Uterus (tissue), 4 donors: ENCODE data around the gene USP10. TPM values are rescaled to one million over a fixed set of nuclear protein-coding genes. Genes with fewer than 3 reads are reported as not detected.

Experiments used
- DNase-seq, 2 donors: peaks; one replicate each; pipeline ENCODE4 v3.0.0-alpha.2; 2019 to 2020
- H3K27ac ChIP-seq, 2 donors: fragments of 200-600 bp; sonication (generic); 1 replicate in 1 of 2; 2 replicates in 1 of 2; pipeline ENCODE4 v1.5.1; 2016 to 2018
- H3K27me3 ChIP-seq, 2 donors: fragments of 200-600 bp; sonication (generic); one replicate each; pipeline ENCODE4 v1.5.1; 2018 to 2019; ENCODE audit warnings: control low read depth in 1 of 2
- H3K36me3 ChIP-seq, 2 donors: fragments of 200-600 bp; sonication (generic); one replicate each; pipeline ENCODE4 v1.5.1; 2019; ENCODE audit warnings: control low read depth in 1 of 2
- H3K4me1 ChIP-seq, 2 donors: fragments of 200-600 bp; sonication (generic); one replicate each; pipeline ENCODE4 v1.5.1; 2018 to 2019; ENCODE audit warnings: control low read depth in 1 of 2
- H3K4me3 ChIP-seq, 2 donors: fragments of 200-600 bp; sonication (generic); 1 replicate in 1 of 2; 2 replicates in 1 of 2; pipeline ENCODE4 v1.5.1; 2018 to 2019; ENCODE audit warnings: mild to moderate bottlenecking in 1 of 2
- H3K9me3 ChIP-seq, 2 donors: fragments of 200-600 bp; sonication (generic); one replicate each; pipeline ENCODE4 v1.5.1; 2019; ENCODE audit warnings: control low read depth in 1 of 2
- CTCF ChIP-seq, 4 experiments: fragments of 200-600 bp in 2 of 4; fragments of 450-650 bp in 2 of 4; sonication (generic) in 2 of 4; IDR thresholded peaks; one replicate each; pipeline ENCODE4 v1.5.1; 2016 to 2019; ENCODE audit warnings: antibody characterized with exemption in 4 of 4, mild to moderate bottlenecking in 2 of 4, moderate library complexity in 1 of 4
- POLR2A ChIP-seq, 2 donors: fragments of 450-650 bp; IDR thresholded peaks; one replicate each; pipeline ENCODE4 v1.6.1; 2016; ENCODE audit warnings: antibody characterized with exemption in 2 of 2, mild to moderate bottlenecking in 1 of 2, moderate library complexity in 1 of 2
- intact Hi-C: fragments of 100-400 bp; cut with DNase I; formaldehyde crosslinking; loops from one replicate; pipeline ENCODE4 v1.15.1; 2023; ENCODE audit warnings: low total_unique reads
- total RNA-seq, 4 donors: library from RNA; depleted of rRNA in 3 of 4; stranded (reverse); fragments of >200 nt in 3 of 4; gene quantifications; one replicate each; pipeline versions ENCODE4 v1.1.0 to v1.2.4, GENCODE V29; 2014 to 2023
- donor health status: DM: yes; HTN: yes; CAD: no.

Gene USP10
- total RNA-seq, 4 donors from 2014 or later: 12.6 to 83.3 (median 44.2) TPM

GRCh38 chr16:84817206-84817605 is 117.4 kb downstream of the USP10 start:
- no peaks in the 10 kb centered on the region for H3K4me1 ChIP-seq
- TF ChIP-seq POLR2A (IDR thresholded peaks at IDR 0.05): no peak
- no peak for TF ChIP-seq CTCF (IDR thresholded peaks at IDR 0.05)
- no peak overlapping the region for H3K27ac ChIP-seq
- H3K4me3 ChIP-seq: no peak overlapping the region
- no peaks in the 10 kb centered on the region for H3K36me3 ChIP-seq
- no peaks in the 10 kb centered on the region for H3K27me3 ChIP-seq
- no peaks in the 10 kb centered on the region for H3K9me3 ChIP-seq
- DNase-seq: no peak
- intact Hi-C loops: no loop called here

- H3K4me1 ChIP-seq: no peaks in the 10 kb centered on the region
- no peaks in the 10 kb centered on the region for H3K9me3 ChIP-seq
- H3K27ac ChIP-seq: no peak overlapping the region
- H3K36me3 ChIP-seq: no peaks in the 10 kb centered on the region
- no peak overlapping the region for H3K4me3 ChIP-seq
- intact Hi-C loops: no loop called here
- TF ChIP-seq POLR2A (IDR thresholded peaks at IDR 0.05): no peak
- TF ChIP-seq CTCF (IDR thresholded peaks at IDR 0.05): no peak
- no peak for DNase-seq
- H3K27me3 ChIP-seq: no peaks in the 10 kb centered on the region
Measured at GRCh38 chr16:84817613-84818012, 117.8 kb downstream of the USP10 start.

GRCh38 chr16:84818133-84818532 is 118.3 kb downstream of the USP10 start:
- Histone ChIP-seq H3K4me3 (no peak overlapping the region), H3K4me1 (no peaks in the 10 kb centered on the region), H3K9me3 (no peaks in the 10 kb centered on the region), H3K27ac (no peak overlapping the region), H3K27me3 (no peaks in the 10 kb centered on the region), H3K36me3 (no peaks in the 10 kb centered on the region)
- no peak for TF ChIP-seq CTCF (IDR thresholded peaks at IDR 0.05)
- TF ChIP-seq POLR2A (IDR thresholded peaks at IDR 0.05): no peak
- no peak for DNase-seq
- intact Hi-C loops: no loop called here

GRCh38 chr16:84818989-84819643 is 119.3 kb downstream of the USP10 start:
- peak overlapping the region in 1 of 2 donors; percentile 61 for H3K4me3 ChIP-seq
- no peaks in the 10 kb centered on the region for H3K4me1 ChIP-seq
- H3K27ac ChIP-seq: peak overlapping the region; percentile 15 to 94
- no peak for DNase-seq
- no peaks in the 10 kb centered on the region for H3K36me3 ChIP-seq
- TF ChIP-seq POLR2A (IDR thresholded peaks at IDR 0.05) (no peak), CTCF (IDR thresholded peaks at IDR 0.05) (no peak)
- H3K9me3 ChIP-seq: no peaks in the 10 kb centered on the region
- no peaks in the 10 kb centered on the region for H3K27me3 ChIP-seq
- intact Hi-C loops: no loop called here

- peak within 1 kb of the TSS; percentile 94 to 99 for H3K27ac ChIP-seq
- no peaks in the 10 kb centered on the region for H3K4me1 ChIP-seq
- TF ChIP-seq POLR2A (IDR thresholded peaks at IDR 0.05) (peak; percentile 86 to 99), CTCF (IDR thresholded peaks at IDR 0.05) (peak in 1 of 4 experiments; percentile 32)
- no peaks in the 10 kb centered on the region for H3K9me3 ChIP-seq
- peak; percentile 95 to 96 for DNase-seq
- no peaks in the 10 kb centered on the region for H3K36me3 ChIP-seq
- no peaks in the 10 kb centered on the region for H3K27me3 ChIP-seq
- intact Hi-C loops: no loop called here
- H3K4me3 ChIP-seq: peak within 1 kb of the TSS; percentile 61 to 87
Measured at GRCh38 chr16:84819644-84820304, 120.0 kb downstream of the USP10 start, which contains the start of gene CRISPLD2. CRISPLD2 (plus strand) TSS chr16:84819985; CDS start chr16:84838496, 18,511 bp downstream.
